ENCODE measurements around the gene IRF2BP2.

The IRF2BP2 gene

DNA sequence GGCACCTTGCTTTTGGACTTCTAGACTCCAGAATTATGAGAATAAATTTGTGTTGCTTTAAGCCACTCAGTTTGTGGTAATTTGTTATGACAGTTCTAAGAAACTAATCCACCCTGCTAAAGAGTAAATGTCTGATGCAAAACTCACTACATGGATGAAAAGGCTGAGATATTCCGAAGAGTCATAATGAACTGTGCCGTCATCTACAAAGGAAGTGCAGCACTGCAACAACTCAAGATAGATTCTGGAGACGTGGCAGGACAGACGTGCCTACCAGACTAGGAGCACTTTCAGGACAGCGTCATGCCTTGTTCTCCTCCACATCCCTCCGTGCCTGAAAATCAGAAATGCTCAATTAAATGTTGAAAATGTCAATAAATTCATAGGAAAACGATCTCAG is 24.4 kb upstream of the IRF2BP2 start:
- no peak for TF ChIP-seq ZNF8 (CRISPR knock-in tag; IDR thresholded peaks at IDR 0.05)
- no peak for TF ChIP-seq OSR1 (CRISPR knock-in tag; IDR thresholded peaks at IDR 0.05)
- no peak for TF ChIP-seq ISL1 (CRISPR knock-in tag; IDR thresholded peaks at IDR 0.05)
- TF ChIP-seq, protein P1, sequence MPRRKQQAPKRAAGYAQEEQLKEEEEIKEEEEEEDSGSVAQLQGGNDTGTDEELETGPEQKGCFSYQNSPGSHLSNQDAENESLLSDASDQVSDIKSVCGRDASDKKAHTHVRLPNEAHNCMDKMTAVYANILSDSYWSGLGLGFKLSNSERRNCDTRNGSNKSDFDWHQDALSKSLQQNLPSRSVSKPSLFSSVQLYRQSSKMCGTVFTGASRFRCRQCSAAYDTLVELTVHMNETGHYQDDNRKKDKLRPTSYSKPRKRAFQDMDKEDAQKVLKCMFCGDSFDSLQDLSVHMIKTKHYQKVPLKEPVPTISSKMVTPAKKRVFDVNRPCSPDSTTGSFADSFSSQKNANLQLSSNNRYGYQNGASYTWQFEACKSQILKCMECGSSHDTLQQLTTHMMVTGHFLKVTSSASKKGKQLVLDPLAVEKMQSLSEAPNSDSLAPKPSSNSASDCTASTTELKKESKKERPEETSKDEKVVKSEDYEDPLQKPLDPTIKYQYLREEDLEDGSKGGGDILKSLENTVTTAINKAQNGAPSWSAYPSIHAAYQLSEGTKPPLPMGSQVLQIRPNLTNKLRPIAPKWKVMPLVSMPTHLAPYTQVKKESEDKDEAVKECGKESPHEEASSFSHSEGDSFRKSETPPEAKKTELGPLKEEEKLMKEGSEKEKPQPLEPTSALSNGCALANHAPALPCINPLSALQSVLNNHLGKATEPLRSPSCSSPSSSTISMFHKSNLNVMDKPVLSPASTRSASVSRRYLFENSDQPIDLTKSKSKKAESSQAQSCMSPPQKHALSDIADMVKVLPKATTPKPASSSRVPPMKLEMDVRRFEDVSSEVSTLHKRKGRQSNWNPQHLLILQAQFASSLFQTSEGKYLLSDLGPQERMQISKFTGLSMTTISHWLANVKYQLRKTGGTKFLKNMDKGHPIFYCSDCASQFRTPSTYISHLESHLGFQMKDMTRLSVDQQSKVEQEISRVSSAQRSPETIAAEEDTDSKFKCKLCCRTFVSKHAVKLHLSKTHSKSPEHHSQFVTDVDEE (CRISPR knock-in tag; IDR thresholded peaks at IDR 0.05), result no peak
- no peak for TF ChIP-seq TOX (CRISPR knock-in tag; IDR thresholded peaks at IDR 0.05; ENCODE audit: borderline replicate concordance)
- TF ChIP-seq SNAI2 (CRISPR knock-in tag; IDR thresholded peaks at IDR 0.05), result no peak
- TF ChIP-seq PPARA (CRISPR knock-in tag; IDR thresholded peaks at IDR 0.05; ENCODE audit: borderline replicate concordance), result no peak
- no peak for TF ChIP-seq GLIS3 (CRISPR knock-in tag; IDR thresholded peaks at IDR 0.05)
- ATAC-seq, result no peak

- no peak for ATAC-seq
- TF ChIP-seq CSDC2 (CRISPR knock-in tag; IDR thresholded peaks at IDR 0.05) (no peak), SNAI2 (CRISPR knock-in tag; IDR thresholded peaks at IDR 0.05) (no peak), CSRNP3 (CRISPR knock-in tag; IDR thresholded peaks at IDR 0.05) (no peak), ZNF565 (CRISPR knock-in tag; conservative IDR thresholded peaks at IDR 0.05; ENCODE audit: low read depth) (no peak), TCF4 (CRISPR knock-in tag; IDR thresholded peaks at IDR 0.05; ENCODE audit: borderline replicate concordance) (no peak)
These were observed 23.4 kb upstream of the IRF2BP2 start for GRCh38 chr1:234633246-234634003.

DNA sequence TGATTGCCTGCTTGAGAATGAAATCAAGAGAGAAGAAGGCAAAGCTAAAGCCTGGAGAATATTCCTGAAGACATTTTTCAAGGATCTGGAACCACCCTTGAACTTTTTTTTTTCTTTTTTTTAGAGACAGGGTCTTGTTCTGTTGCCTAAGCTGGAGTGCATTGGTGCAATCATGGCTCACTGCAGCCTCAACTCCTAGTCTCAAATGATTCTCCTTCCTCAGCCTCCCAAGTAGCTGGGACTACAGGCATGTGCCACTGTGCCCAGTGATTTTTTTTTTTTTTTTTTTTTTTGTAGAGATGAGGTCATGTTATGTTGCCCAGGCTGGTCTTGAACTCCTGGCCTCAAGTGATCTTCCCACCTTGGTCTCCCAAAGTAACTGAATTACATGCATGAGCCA is 22.2 kb upstream of the IRF2BP2 start:
- ATAC-seq, result no peak
- TF ChIP-seq ZNF70 (CRISPR knock-in tag; IDR thresholded peaks at IDR 0.05) (no peak), OSR1 (CRISPR knock-in tag; IDR thresholded peaks at IDR 0.05) (no peak), ZNF565 (CRISPR knock-in tag; conservative IDR thresholded peaks at IDR 0.05; ENCODE audit: low read depth) (no peak), POU6F1 (CRISPR knock-in tag; IDR thresholded peaks at IDR 0.05; ENCODE audit: borderline replicate concordance, low read depth) (no peak), CSRNP3 (CRISPR knock-in tag; IDR thresholded peaks at IDR 0.05) (no peak), TCF4 (CRISPR knock-in tag; IDR thresholded peaks at IDR 0.05; ENCODE audit: borderline replicate concordance) (no peak), ISL1 (CRISPR knock-in tag; IDR thresholded peaks at IDR 0.05) (no peak), ZFP3 (CRISPR knock-in tag; IDR thresholded peaks at IDR 0.05) (no peak), ZFP30 (CRISPR knock-in tag; IDR thresholded peaks at IDR 0.05) (no peak), CSDC2 (CRISPR knock-in tag; IDR thresholded peaks at IDR 0.05) (no peak), PPARA (CRISPR knock-in tag; IDR thresholded peaks at IDR 0.05; ENCODE audit: borderline replicate concordance) (no peak)

DNA sequence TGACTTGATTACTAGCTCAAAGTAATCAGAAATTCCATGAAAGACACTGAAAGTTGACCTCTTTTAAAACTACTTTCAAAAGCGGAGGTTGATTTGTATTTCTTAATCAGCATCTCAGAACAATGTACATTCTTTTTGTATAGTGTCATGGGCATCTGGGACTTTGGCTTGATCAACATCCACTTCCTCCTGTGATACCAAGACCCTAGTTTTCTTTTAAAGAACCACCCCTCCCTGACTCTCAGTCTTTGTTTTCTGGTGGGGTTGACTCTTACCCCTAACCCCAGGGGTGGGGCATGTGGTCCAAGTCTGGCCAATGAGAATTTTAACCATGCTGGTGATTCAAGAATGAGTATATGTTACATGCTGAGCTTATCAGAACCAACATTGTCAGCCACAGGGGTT is 21.7 kb upstream of the IRF2BP2 start:
- TF ChIP-seq ESRRG (CRISPR knock-in tag; IDR thresholded peaks at IDR 0.05) (no peak), CSRNP3 (CRISPR knock-in tag; IDR thresholded peaks at IDR 0.05) (no peak), TOX (CRISPR knock-in tag; IDR thresholded peaks at IDR 0.05; ENCODE audit: borderline replicate concordance) (no peak; the same call in 1 of the 2 replicates), GLIS3 (CRISPR knock-in tag; IDR thresholded peaks at IDR 0.05) (no peak)
- peak; percentile 88 for ATAC-seq

All from SK-N-SH treated with all-trans-retinoic acid at 6 μM for 48 hours (cell line).